HEK293 (cell line): ENCODE measurements around the gene TET2.

Experiments used
- CTCF ChIA-PET: fragments of 350-600 bp; formaldehyde crosslinking; extraction: SDS; loops from one replicate; lab custom pipeline; 2021; ENCODE audit warnings: antibody characterized with exemption; lab: Yijun Ruan, JAX
- POLR2A ChIA-PET: fragments of 300-600 bp; formaldehyde crosslinking; extraction: SDS; loops from one replicate; lab custom pipeline; 2020; ENCODE audit warnings: antibody characterized with exemption, inconsistent platforms; lab: Yijun Ruan, JAX
- H3K27ac ChIP-seq: fragments of 200-500 bp; sonication (Bioruptor generic); 2 replicates; pipeline ENCODE4 v1.5.1; 2014; ENCODE audit warnings: low read depth, low read length, control low read depth, inconsistent platforms; ENCODE audit errors: extremely low read depth
- H3K36me3 ChIP-seq, 2 experiments: fragments of 200-500 bp in 1 of 2; sonication (Bioruptor generic) in 1 of 2; 1 replicate in 1 of 2; 2 replicates in 1 of 2; pipeline ENCODE4 v1.5.1; 2014 to 2017; ENCODE audit warnings: inconsistent platforms in 2 of 2, low read length in 2 of 2; ENCODE audit not compliant: control insufficient read depth in 2 of 2, insufficient read depth in 1 of 2
- H3K4me1 ChIP-seq: fragments of 200-500 bp; sonication (Bioruptor generic); 2 replicates; pipeline ENCODE4 v1.5.1; 2014; ENCODE audit warnings: mild to moderate bottlenecking, low read length, inconsistent platforms; ENCODE audit not compliant: control insufficient read depth, insufficient read depth
- H3K4me3 ChIP-seq: 2 replicates; pipeline ENCODE4 v1.5.1; 2011; ENCODE audit warnings: low read depth, mild to moderate bottlenecking, control low read depth, low read length, moderate library complexity
- H3K9me3 ChIP-seq: fragments of 200-500 bp; sonication (Bioruptor generic); 2 replicates; pipeline ENCODE4 v1.5.1; 2014; ENCODE audit warnings: low read depth, low read length, inconsistent platforms; ENCODE audit not compliant: control insufficient read depth, insufficient read depth
- BCL11A ChIP-seq: fragments of 450-650 bp; formaldehyde crosslinking; IDR thresholded peaks from 2 replicates; pipeline ENCODE4 v1.5.1; 2016; ENCODE audit warnings: low read depth, missing biosample characterization, missing genetic modification characterization
- KLF1 ChIP-seq: fragments of 450-650 bp; formaldehyde crosslinking; IDR thresholded peaks from 2 replicates; pipeline ENCODE4 v1.5.1; 2016; ENCODE audit warnings: missing biosample characterization, missing genetic modification characterization
- PBX3 ChIP-seq: sonication (generic); formaldehyde crosslinking; IDR thresholded peaks from 2 replicates; pipeline ENCODE4 v1.8.1; 2022; ENCODE audit warnings: mild to moderate bottlenecking, moderate library complexity, missing genetic modification reagents
- PRDM1 ChIP-seq: fragments of 450-650 bp; formaldehyde crosslinking; IDR thresholded peaks from 2 replicates; pipeline ENCODE4; 2016; ENCODE audit warnings: missing biosample characterization, missing genetic modification characterization
- ZNF169 ChIP-seq: fragments of 450-650 bp; formaldehyde crosslinking; IDR thresholded peaks from 2 replicates; pipeline ENCODE4 v1.5.1; 2016; ENCODE audit warnings: missing biosample characterization, missing genetic modification characterization
- ZNF24 ChIP-seq: fragments of 450-650 bp; formaldehyde crosslinking; IDR thresholded peaks from 2 replicates; pipeline ENCODE4 v1.5.1; 2016; ENCODE audit warnings: missing biosample characterization, missing genetic modification characterization
- ZNF274 ChIP-seq, 2 experiments: fragments of 200-500 bp in 1 of 2; fragments of 450-650 bp in 1 of 2; sonication (Bioruptor generic) in 1 of 2; formaldehyde crosslinking in 1 of 2; IDR thresholded peaks; 2 replicates each; pipeline versions ENCODE4 v1.5.1 to v1.6.1; 2014 to 2016; ENCODE audit warnings: borderline replicate concordance in 1 of 2, inconsistent platforms in 1 of 2, low read length in 1 of 2, missing biosample characterization in 1 of 2, missing genetic modification characterization in 1 of 2
- ZNF280D ChIP-seq: fragments of 450-650 bp; formaldehyde crosslinking; IDR thresholded peaks from 2 replicates; pipeline ENCODE4 v1.5.1; 2016; ENCODE audit warnings: missing biosample characterization, missing genetic modification characterization
- ZNF335 ChIP-seq: fragments of 450-650 bp; formaldehyde crosslinking; conservative IDR thresholded peaks from 2 replicates; pipeline ENCODE4 v1.5.1; 2016; ENCODE audit warnings: missing biosample characterization, missing genetic modification characterization
- ZNF670 ChIP-seq: fragments of 450-650 bp; formaldehyde crosslinking; IDR thresholded peaks from 2 replicates; pipeline ENCODE4 v1.5.1; 2016; ENCODE audit warnings: missing biosample characterization, missing genetic modification characterization, low read depth
- ZNF777 ChIP-seq: fragments of 450-650 bp; formaldehyde crosslinking; IDR thresholded peaks from 2 replicates; pipeline ENCODE4 v1.5.1; 2017; ENCODE audit warnings: missing biosample characterization, missing genetic modification characterization, borderline replicate concordance
- TF ChIP-seq, protein P1 (sequence below): fragments of 450-650 bp; formaldehyde crosslinking; IDR thresholded peaks from 2 replicates; pipeline ENCODE4 v1.5.1; 2016; ENCODE audit warnings: missing biosample characterization, missing genetic modification characterization
- TF ChIP-seq, protein P2 (sequence below): fragments of 450-650 bp; formaldehyde crosslinking; IDR thresholded peaks from 2 replicates; pipeline ENCODE4 v1.5.1; 2016; ENCODE audit warnings: missing biosample characterization, missing genetic modification characterization
- TF ChIP-seq, protein P3 (sequence below): fragments of 450-650 bp; formaldehyde crosslinking; IDR thresholded peaks from 2 replicates; pipeline ENCODE4 v1.5.1; 2016; ENCODE audit warnings: missing biosample characterization, missing genetic modification characterization

Gene TET2

GRCh38 chr4:105191621-105192210, 45.0 kb downstream of the TET2 start (continued):
- TF ChIP-seq, protein P1, sequence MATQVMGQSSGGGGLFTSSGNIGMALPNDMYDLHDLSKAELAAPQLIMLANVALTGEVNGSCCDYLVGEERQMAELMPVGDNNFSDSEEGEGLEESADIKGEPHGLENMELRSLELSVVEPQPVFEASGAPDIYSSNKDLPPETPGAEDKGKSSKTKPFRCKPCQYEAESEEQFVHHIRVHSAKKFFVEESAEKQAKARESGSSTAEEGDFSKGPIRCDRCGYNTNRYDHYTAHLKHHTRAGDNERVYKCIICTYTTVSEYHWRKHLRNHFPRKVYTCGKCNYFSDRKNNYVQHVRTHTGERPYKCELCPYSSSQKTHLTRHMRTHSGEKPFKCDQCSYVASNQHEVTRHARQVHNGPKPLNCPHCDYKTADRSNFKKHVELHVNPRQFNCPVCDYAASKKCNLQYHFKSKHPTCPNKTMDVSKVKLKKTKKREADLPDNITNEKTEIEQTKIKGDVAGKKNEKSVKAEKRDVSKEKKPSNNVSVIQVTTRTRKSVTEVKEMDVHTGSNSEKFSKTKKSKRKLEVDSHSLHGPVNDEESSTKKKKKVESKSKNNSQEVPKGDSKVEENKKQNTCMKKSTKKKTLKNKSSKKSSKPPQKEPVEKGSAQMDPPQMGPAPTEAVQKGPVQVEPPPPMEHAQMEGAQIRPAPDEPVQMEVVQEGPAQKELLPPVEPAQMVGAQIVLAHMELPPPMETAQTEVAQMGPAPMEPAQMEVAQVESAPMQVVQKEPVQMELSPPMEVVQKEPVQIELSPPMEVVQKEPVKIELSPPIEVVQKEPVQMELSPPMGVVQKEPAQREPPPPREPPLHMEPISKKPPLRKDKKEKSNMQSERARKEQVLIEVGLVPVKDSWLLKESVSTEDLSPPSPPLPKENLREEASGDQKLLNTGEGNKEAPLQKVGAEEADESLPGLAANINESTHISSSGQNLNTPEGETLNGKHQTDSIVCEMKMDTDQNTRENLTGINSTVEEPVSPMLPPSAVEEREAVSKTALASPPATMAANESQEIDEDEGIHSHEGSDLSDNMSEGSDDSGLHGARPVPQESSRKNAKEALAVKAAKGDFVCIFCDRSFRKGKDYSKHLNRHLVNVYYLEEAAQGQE: no peak
- TF ChIP-seq ZNF274 (IDR thresholded peaks at IDR 0.05; ENCODE audit: low read length): no peak
- no peak for TF ChIP-seq ZNF274 (tag by site-specific recombination; IDR thresholded peaks at IDR 0.05; ENCODE audit: borderline replicate concordance)
- no peak for TF ChIP-seq PBX3 (CRISPR knock-in tag)
- TF ChIP-seq, all 188 proteins: peak for 5

- no peak overlapping the region for H3K27ac ChIP-seq
- POLR2A ChIA-PET: no interaction called here
- TF ChIP-seq ZNF280D (tag by site-specific recombination) (no peak), KLF1 (tag by site-specific recombination) (no peak), BCL11A (tag by site-specific recombination) (no peak), ZNF24 (tag by site-specific recombination) (no peak), ZNF335 (tag by site-specific recombination) (no peak)
- TF ChIP-seq, protein P2, sequence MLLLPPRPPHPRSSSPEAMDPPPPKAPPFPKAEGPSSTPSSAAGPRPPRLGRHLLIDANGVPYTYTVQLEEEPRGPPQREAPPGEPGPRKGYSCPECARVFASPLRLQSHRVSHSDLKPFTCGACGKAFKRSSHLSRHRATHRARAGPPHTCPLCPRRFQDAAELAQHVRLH: no peak
- TF ChIP-seq, protein P1: no peak
These were observed 45.8 kb downstream of the TET2 start for GRCh38 chr4:105192474-105192873.

GRCh38 chr4:105192910-105193309, 46.2 kb downstream of the TET2 start:
- POLR2A ChIA-PET: no interaction called here
- Histone ChIP-seq H3K9me3 (no peaks in the 10 kb centered on the region), H3K27ac (no peak overlapping the region), H3K36me3 (no peaks in the 10 kb centered on the region), H3K4me3 (no peak overlapping the region), H3K4me1 (peaks cover 5% of the 10 kb centered on the region)
- CTCF ChIA-PET: interaction anchor here (0.7 kb wide), 1 partner anchor 321 kb away, joined by 3 read pairs; no protein-coding TSS in a partner anchor
- no peak for TF ChIP-seq ZNF169 (tag by site-specific recombination)
- TF ChIP-seq PRDM1 (tag by site-specific recombination): no peak
- no peak for TF ChIP-seq ZNF777 (tag by site-specific recombination)
- TF ChIP-seq ZNF670 (tag by site-specific recombination): no peak
- TF ChIP-seq ZNF280D (tag by site-specific recombination): no peak
- TF ChIP-seq, protein P3, sequence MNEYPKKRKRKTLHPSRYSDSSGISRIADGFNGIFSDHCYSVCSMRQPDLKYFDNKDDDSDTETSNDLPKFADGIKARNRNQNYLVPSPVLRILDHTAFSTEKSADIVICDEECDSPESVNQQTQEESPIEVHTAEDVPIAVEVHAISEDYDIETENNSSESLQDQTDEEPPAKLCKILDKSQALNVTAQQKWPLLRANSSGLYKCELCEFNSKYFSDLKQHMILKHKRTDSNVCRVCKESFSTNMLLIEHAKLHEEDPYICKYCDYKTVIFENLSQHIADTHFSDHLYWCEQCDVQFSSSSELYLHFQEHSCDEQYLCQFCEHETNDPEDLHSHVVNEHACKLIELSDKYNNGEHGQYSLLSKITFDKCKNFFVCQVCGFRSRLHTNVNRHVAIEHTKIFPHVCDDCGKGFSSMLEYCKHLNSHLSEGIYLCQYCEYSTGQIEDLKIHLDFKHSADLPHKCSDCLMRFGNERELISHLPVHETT (tag by site-specific recombination): no peak

More at GRCh38 chr4:105192474-105192873, 45.8 kb downstream of the TET2 start:
- CTCF ChIA-PET: no interaction called here
- peaks cover 5% of the 10 kb centered on the region for H3K4me1 ChIP-seq
- H3K9me3 ChIP-seq: no peaks in the 10 kb centered on the region
- H3K36me3 ChIP-seq: no peaks in the 10 kb centered on the region
- H3K4me3 ChIP-seq: no peak overlapping the region
